HL-60 (cell line): ENCODE results near the gene KBTBD13.

ENCODE experiments used
- DNase-seq, 2 experiments: peaks; one replicate each; pipeline ENCODE4 v3.0.0-alpha.2; 2010 to 2020; ENCODE audit warnings: low read depth in 1 of 2, low spot score in 1 of 2
- H3K27ac ChIP-seq: fragments of 250-450 bp; sonication (Bioruptor Pico); replicated peaks from 2 replicates; pipeline ENCODE4 v1.5.1; 2020; ENCODE audit warnings: mild to moderate bottlenecking, moderate library complexity
- H3K27me3 ChIP-seq: fragments of 250-450 bp; sonication (Bioruptor Pico); 2 replicates; pipeline ENCODE4 v1.5.1; 2021; ENCODE audit warnings: mild to moderate bottlenecking, moderate library complexity; ENCODE audit not compliant: insufficient read depth, poor library complexity, severe bottlenecking
- H3K4me3 ChIP-seq: replicated peaks from 2 replicates; pipeline ENCODE4 v1.5.1; 2011; ENCODE audit warnings: mild to moderate bottlenecking, control low read depth, low read length; ENCODE audit not compliant: insufficient read depth
- GABPA ChIP-seq: IDR thresholded peaks from 2 replicates; pipeline ENCODE4 v1.6.1; 2012; ENCODE audit warnings: low read depth
- POLR2AphosphoS5 ChIP-seq: IDR thresholded peaks from 2 replicates; pipeline ENCODE4 v1.6.1; 2012; ENCODE audit warnings: low read depth
- REST ChIP-seq: IDR thresholded peaks from 2 replicates; pipeline ENCODE4 v1.6.1; 2012; ENCODE audit warnings: low read depth; ENCODE audit not compliant: insufficient replicate concordance
- SPI1 ChIP-seq: IDR thresholded peaks from 2 replicates; pipeline ENCODE4 v1.6.1; 2012; ENCODE audit warnings: low read depth, mild to moderate bottlenecking, borderline replicate concordance
- TF ChIP-seq, protein P1 (sequence below): IDR thresholded peaks from one replicate; pipeline ENCODE4 v1.5.1; 2011; ENCODE audit warnings: low read length, control low read depth, inconsistent platforms; ENCODE audit not compliant: insufficient read depth

Gene KBTBD13

DNA sequence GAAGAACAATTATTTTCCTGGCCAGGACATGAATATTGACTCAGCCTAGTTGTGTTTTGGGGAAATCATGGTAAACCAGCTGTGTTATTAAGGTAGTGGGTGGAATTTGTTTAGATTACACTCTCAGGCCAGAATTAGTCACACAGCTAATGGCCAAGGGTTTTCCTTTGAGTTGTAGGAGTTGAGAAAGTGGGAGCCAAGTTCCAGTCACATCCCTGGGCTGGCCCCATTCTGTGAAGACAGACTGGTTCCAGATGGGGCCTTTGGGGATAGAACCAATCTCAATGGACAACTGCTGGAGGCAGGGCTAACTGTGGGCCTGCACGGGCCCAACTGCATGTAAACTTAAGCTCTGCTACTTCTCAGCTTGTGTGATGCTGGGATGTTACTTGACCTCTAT, 7.4 kb upstream of the KBTBD13 start:
- DNase-seq, result no peak

DNA sequence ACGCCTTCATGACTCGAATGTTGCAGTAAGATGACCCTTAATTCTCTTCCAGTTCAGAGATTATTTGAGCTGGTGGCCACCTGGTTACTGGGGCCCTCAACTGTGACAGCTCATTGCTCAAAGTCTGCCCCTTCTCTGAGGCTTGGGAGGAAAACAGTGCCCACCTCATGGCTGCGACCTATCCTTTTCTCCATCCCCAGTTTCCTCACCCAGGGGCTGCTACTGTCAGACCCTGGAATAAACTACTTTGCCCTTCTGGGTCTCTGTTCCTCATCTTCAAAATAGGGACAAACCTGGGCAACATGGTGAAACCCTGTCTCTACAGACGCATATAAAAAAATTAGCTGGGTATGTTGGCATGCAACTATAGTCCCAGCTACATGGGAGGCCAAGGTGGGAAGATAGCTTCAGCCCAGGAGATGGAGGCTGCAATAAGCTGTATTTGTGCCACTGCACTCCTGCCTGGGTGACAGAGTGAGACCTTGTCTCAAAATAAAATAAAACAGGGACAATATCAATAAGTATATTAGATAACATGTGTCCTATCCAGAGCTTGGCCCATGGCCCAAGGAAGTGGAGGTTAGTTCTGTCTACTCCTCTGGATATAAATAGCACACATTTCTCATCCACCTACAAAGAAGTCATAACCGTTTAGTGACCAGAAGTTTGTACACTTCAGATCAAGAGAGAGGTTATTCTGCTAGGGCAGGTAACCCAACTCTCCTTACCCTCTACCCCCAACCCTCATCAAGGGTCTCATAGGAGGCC, 6.6 kb upstream of the KBTBD13 start:
- no peak for TF ChIP-seq SPI1
- no peak for TF ChIP-seq GABPA
- no peak for TF ChIP-seq REST
- TF ChIP-seq, protein P1, sequence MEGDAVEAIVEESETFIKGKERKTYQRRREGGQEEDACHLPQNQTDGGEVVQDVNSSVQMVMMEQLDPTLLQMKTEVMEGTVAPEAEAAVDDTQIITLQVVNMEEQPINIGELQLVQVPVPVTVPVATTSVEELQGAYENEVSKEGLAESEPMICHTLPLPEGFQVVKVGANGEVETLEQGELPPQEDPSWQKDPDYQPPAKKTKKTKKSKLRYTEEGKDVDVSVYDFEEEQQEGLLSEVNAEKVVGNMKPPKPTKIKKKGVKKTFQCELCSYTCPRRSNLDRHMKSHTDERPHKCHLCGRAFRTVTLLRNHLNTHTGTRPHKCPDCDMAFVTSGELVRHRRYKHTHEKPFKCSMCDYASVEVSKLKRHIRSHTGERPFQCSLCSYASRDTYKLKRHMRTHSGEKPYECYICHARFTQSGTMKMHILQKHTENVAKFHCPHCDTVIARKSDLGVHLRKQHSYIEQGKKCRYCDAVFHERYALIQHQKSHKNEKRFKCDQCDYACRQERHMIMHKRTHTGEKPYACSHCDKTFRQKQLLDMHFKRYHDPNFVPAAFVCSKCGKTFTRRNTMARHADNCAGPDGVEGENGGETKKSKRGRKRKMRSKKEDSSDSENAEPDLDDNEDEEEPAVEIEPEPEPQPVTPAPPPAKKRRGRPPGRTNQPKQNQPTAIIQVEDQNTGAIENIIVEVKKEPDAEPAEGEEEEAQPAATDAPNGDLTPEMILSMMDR, result no peak
- no peak for TF ChIP-seq POLR2AphosphoS5
- Histone ChIP-seq H3K27ac (no peak overlapping the region), H3K27me3 (peaks cover 27% of the 10 kb centered on the region), H3K4me3 (no peak overlapping the region)
- DNase-seq, result no peak

More for the DNA sequence above, 7.4 kb upstream of the KBTBD13 start:
- TF ChIP-seq, protein P1, result no peak
- TF ChIP-seq REST (no peak), SPI1 (no peak), GABPA (no peak), POLR2AphosphoS5 (no peak)
- Histone ChIP-seq H3K4me3 (no peak overlapping the region), H3K27ac (no peak overlapping the region), H3K27me3 (peaks cover 27% of the 10 kb centered on the region)

GRCh38 chr15:65071381-65071811, 5.2 kb upstream of the KBTBD13 start:
- no peak for DNase-seq
- H3K4me3 ChIP-seq, result no peak overlapping the region
- no peak overlapping the region for H3K27ac ChIP-seq
- H3K27me3 ChIP-seq, result peaks cover 20% of the 10 kb centered on the region
- TF ChIP-seq REST, result no peak
- no peak for TF ChIP-seq SPI1
- TF ChIP-seq, protein P1, result no peak
- no peak for TF ChIP-seq POLR2AphosphoS5
- TF ChIP-seq GABPA, result no peak
